Hematopoietic multipotent progenitor cell treated with erythropoietin and hydrocortisone succinate and interleukin-3 and kit ligand, for 15 days (in vitro differentiated cells): ENCODE results near the gene KCNJ11.

Experiments used
- DNase-seq: peaks from one replicate; pipeline ENCODE4 v3.0.0-alpha.2; 2015; ENCODE audit warnings: low spot score

Gene KCNJ11

GRCh38 chr11:17408641-17409040 lies 20.2 kb upstream of the KCNJ11 start:
- DNase-seq = no peak

- DNase-seq = no peak
Observed at GRCh38 chr11:17408026-17408425, 19.6 kb upstream of the KCNJ11 start.

GRCh38 chr11:17407575-17407974 lies 19.1 kb upstream of the KCNJ11 start:
- no peak for DNase-seq

GRCh38 chr11:17406818-17407149 lies 18.3 kb upstream of the KCNJ11 start:
- no peak for DNase-seq

GRCh38 chr11:17406082-17406817 lies 17.8 kb upstream of the KCNJ11 start:
- no peak for DNase-seq

- DNase-seq = no peak
Observed at GRCh38 chr11:17405232-17406005, 17.0 kb upstream of the KCNJ11 start.

GRCh38 chr11:17403980-17404759 lies 15.7 kb upstream of the KCNJ11 start:
- no peak for DNase-seq

GRCh38 chr11:17402486-17402885 lies 14.0 kb upstream of the KCNJ11 start:
- DNase-seq = no peak

GRCh38 chr11:17401841-17402240 lies 13.4 kb upstream of the KCNJ11 start:
- no peak for DNase-seq

- DNase-seq = no peak
Observed at GRCh38 chr11:17401316-17401715, 12.9 kb upstream of the KCNJ11 start.

- no peak for DNase-seq
Observed at GRCh38 chr11:17400048-17400775, 11.8 kb upstream of the KCNJ11 start.

GRCh38 chr11:17399236-17399635 lies 10.8 kb upstream of the KCNJ11 start:
- no peak for DNase-seq

GRCh38 chr11:17397311-17398002 lies 9.0 kb upstream of the KCNJ11 start:
- DNase-seq = no peak

GRCh38 chr11:17396598-17397310 lies 8.3 kb upstream of the KCNJ11 start:
- no peak for DNase-seq

GRCh38 chr11:17395978-17396377 lies 7.5 kb upstream of the KCNJ11 start:
- DNase-seq = no peak

- DNase-seq = no peak
Observed at GRCh38 chr11:17395554-17395961, 7.1 kb upstream of the KCNJ11 start.

- no peak for DNase-seq
Observed at GRCh38 chr11:17394743-17395390, 6.4 kb upstream of the KCNJ11 start.

GRCh38 chr11:17393472-17393871 lies 5.0 kb upstream of the KCNJ11 start:
- no peak for DNase-seq

- no peak for DNase-seq
Observed at GRCh38 chr11:17392872-17393271, 4.4 kb upstream of the KCNJ11 start.
